Measurements from ENCODE around the gene MORN1.

The MORN1 gene

GRCh38 chr1:2415801-2416208 lies 24.5 kb upstream of the MORN1 start:
- no peaks in the 10 kb centered on the region for H3K36me3 ChIP-seq (replicated peaks)
- no peak overlapping the region for H3K27ac ChIP-seq
- no peak for TF ChIP-seq CTCF (IDR thresholded peaks at IDR 0.05; ENCODE audit: low read depth, low read length, missing control alignments)
- H3K27me3 ChIP-seq (replicated peaks), result no peaks in the 10 kb centered on the region
- in situ Hi-C loops (cut with HindIII; ENCODE audit: low pct_ligation_motif_present, low sequenced_read_pairs), result loop anchor here (25.0 kb wide), 1 partner anchor 96 kb away; no protein-coding TSS in a partner anchor
- H3K4me3 ChIP-seq (ENCODE audit: low read depth, low read length), result no peak overlapping the region
- no peak for DNase-seq

GRCh38 chr1:2415337-2415736 lies 24.0 kb upstream of the MORN1 start:
- H3K27me3 ChIP-seq (replicated peaks), result no peaks in the 10 kb centered on the region
- no peak overlapping the region for H3K4me3 ChIP-seq (ENCODE audit: low read depth, low read length)
- no peaks in the 10 kb centered on the region for H3K36me3 ChIP-seq (replicated peaks)
- in situ Hi-C loops (cut with HindIII; ENCODE audit: low pct_ligation_motif_present, low sequenced_read_pairs), result loop anchor here (25.0 kb wide), 1 partner anchor 97 kb away; no protein-coding TSS in a partner anchor
- no peak overlapping the region for H3K27ac ChIP-seq
- TF ChIP-seq CTCF (IDR thresholded peaks at IDR 0.05; ENCODE audit: low read depth, low read length, missing control alignments), result no peak
- DNase-seq, result no peak

GRCh38 chr1:2414297-2414958 lies 23.1 kb upstream of the MORN1 start:
- Histone ChIP-seq H3K36me3 (replicated peaks) (no peaks in the 10 kb centered on the region), H3K27ac (no peak overlapping the region), H3K27me3 (replicated peaks) (no peaks in the 10 kb centered on the region), H3K4me3 (ENCODE audit: low read depth, low read length) (no peak overlapping the region)
- DNase-seq, result peak; percentile 47
- in situ Hi-C loops (cut with HindIII; ENCODE audit: low pct_ligation_motif_present, low sequenced_read_pairs), result loop anchor here (25.0 kb wide), 1 partner anchor 98 kb away; no protein-coding TSS in a partner anchor
- peak; percentile 92 for TF ChIP-seq CTCF (IDR thresholded peaks at IDR 0.05; ENCODE audit: low read depth, low read length, missing control alignments)

- peak overlapping the region; percentile 70 for H3K4me3 ChIP-seq (ENCODE audit: low read depth, low read length)
Observed at GRCh38 chr1:2413495-2414296, 22.3 kb upstream of the MORN1 start.

More at GRCh38 chr1:2413495-2414296, 22.3 kb upstream of the MORN1 start:
- H3K27me3 ChIP-seq (replicated peaks), result no peaks in the 10 kb centered on the region
- no peak for TF ChIP-seq CTCF (IDR thresholded peaks at IDR 0.05; ENCODE audit: low read depth, low read length, missing control alignments)
- no peak overlapping the region for H3K27ac ChIP-seq
- in situ Hi-C loops (cut with HindIII; ENCODE audit: low pct_ligation_motif_present, low sequenced_read_pairs), result loop anchor here (25.0 kb wide), 1 partner anchor 99 kb away; no protein-coding TSS in a partner anchor
- DNase-seq, result no peak
- H3K36me3 ChIP-seq (replicated peaks), result no peaks in the 10 kb centered on the region
